Mesenteric fat pad (tissue), 1 donor: Measurements from ENCODE around the gene CALML5. TPM values are rescaled to one million over a fixed set of nuclear protein-coding genes. Genes with fewer than 3 reads are reported as not detected.

ENCODE experiments used
- DNase-seq: peaks from one replicate; pipeline ENCODE4 v3.0.0-alpha.2; 2020; ENCODE audit warnings: low spot score
- total RNA-seq: library from RNA; stranded (reverse); fragmentation: NEBNext Ultra II Directional; extraction: Animal tissue kit (Norgen Biotek cat#: 25700); gene quantifications from one replicate; pipeline ENCODE4 v1.2.1, GENCODE V29; 2021
- donor health status: DM: yes; HTN: yes; CAD: no.

Gene CALML5
- total RNA-seq, 1 donor from 2014 or later: not detected

GRCh38 chr10:5519054-5519453 is 19.7 kb upstream of the CALML5 start:
- no peak for DNase-seq

GRCh38 chr10:5518143-5518542 is 18.8 kb upstream of the CALML5 start:
- peak; percentile 1 for DNase-seq

DNA sequence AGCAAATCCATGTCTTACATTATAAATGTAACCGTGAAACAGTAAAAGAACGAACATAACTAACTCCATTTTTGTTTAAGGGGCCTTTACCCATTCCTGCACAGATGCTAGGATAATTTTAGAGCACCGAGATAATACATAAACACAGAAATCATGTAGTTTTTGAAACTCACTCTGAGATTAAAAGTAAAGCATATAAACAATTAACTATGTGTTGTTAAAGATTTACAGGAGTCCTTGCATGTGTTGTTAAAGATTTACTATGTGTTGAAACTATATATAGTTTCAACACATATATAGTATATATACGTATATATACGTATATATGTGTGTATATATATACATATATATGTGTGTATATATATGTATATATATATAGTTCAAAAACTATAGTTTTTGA is 18.2 kb upstream of the CALML5 start:
- no peak for DNase-seq

DNA sequence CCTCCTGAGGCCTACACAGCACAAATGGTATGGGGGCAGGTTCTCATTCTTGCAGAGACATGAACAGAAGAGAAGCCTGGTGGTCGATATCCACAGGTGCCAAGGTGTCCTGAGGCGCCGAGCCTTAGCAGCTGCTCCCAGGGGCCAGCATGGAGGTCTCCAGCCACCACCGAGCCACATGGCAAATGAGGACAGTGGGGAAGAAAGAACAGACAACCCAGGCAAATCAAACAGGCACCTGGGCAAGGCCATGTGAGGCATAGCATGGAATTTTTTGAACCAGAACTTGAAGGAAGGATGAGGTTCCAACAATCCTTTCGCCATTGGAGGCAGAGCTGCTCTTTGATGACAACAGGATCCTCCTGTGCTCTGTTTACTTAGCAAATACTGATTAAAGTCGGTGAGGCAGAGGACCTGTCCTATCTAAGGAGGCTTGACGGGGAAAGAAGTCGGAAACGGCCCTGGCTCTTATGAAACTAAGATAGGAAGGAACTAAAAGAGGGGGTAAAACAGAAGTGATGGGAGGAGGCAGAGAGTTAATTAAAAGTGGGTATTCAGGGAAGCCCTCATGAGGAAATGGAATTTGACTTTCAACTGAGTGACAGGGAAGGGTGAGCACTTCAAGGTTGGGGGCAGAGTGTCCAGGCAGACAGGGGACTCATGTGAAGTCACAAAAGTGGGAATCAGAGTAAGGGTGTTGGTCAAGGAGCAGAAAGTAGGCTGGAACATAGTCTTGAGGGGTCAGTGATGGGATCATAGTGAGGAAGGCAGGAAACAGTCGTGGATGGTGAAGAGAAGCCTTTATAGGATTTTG is 16.8 kb upstream of the CALML5 start:
- DNase-seq: no peak

GRCh38 chr10:5514226-5514850 is 15.0 kb upstream of the CALML5 start:
- DNase-seq: no peak

- DNase-seq: no peak
Observed at GRCh38 chr10:5512881-5513612, 13.7 kb upstream of the CALML5 start.

DNA sequence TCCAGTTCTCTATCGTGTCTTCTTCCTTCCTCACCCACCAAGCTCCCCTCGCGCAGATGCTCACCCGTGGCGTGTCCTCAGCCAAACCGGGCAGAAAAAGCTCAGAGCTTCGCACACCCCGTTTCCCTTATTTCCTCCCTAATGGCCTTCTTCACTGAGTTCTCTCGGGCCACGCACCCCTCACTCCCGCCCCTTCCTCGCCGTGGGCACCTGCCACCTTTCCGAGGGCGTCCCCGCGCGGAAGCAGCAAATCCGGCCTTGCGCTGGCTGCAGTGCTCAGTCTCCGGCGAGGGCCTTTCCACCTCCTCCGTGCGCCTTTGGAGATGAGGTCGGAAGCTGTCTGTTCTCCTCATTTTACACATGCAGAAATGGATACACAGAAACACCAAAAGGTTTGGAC is 13.0 kb upstream of the CALML5 start:
- DNase-seq: no peak

DNA sequence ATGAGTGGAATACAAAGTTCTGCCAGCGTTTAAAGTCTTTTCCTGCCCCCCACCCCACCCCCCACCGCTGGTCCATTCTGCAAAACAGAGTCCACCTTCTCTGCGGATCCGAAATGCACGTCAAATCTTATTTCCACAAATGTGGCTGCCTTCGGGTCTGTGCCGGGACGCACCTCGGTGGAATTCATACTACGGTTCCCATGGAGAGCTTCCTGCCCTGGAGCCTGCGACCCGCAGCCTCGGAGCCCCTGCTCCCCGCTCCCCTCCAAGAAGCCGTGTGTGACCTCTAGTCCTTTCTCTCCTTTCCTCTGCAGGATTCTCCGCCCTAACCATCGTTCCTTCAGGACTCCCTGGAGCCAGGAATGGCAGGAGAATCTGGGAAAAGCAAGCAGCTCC is 12.5 kb upstream of the CALML5 start:
- DNase-seq: no peak

DNA sequence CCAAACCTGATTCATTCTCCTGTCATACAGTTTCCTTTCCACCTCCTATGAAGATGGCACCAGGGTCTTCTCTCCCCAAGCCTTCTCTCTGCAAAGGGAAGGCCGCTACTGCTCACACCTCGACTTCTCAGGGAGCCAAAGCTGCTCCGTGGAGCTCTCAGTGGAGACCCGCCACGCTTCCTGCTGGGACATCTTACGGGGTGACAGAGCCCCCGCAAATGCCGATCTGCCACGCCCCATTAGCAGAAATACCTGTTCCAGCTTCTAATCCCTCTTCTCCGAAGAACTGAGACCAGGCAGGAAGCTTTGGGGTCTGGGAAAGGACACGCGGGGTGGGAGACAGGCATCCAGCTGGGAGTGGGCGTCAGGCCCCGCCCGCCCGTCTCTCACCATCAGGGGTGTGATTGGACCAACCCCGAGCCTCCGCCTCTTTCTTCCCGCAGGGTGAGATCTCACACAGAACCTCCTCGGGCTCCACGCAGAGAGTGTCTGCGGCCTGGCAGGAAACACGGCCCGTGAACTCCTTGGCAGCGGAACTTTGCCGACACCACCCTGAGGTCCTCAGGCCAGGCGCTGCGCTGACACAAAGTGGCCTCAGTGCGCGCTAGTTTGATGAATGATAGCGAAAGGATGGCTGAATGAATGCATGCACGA is 12.0 kb upstream of the CALML5 start:
- DNase-seq: no peak

- DNase-seq: no peak
Observed at GRCh38 chr10:5510281-5511072, 11.1 kb upstream of the CALML5 start.

DNA sequence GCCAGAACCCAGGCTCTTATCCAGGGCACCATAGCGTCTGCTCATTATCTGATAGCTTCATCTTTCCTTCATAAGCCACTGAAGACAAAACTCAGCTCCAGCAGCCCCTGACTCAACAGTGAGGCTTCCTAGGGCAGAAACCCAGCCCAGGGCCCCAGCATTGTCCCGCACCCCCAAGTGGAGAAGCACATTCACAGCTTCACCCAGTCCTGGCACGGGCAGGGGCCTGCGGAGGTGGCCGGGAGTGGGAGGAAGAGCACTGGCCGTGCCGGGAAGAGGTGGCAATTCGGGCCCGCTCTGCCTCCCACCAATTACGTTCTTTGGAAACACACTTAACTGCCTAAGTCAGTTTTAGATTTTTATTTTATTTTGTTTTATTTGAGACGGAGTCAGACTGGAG is 10.3 kb upstream of the CALML5 start:
- DNase-seq: no peak

DNA sequence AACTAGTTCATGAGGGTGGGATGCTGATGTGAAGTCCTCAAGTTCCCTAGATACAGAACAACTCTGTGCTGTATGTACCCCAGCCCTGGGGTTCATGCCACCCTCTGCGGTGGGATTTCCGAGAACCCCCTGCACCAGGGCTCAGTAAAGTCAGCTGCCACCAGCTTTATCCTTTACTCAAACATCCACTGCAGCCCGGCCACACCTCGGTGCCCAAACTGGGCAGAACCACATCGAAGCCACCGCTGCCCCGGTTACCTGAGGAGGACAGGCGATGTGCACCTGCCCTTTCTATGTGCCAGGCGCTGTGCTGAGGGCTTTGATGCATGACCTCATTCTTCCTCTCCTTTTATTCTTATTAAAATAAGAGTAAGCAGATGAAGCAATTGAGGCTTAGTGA is 9.9 kb upstream of the CALML5 start:
- no peak for DNase-seq

DNA sequence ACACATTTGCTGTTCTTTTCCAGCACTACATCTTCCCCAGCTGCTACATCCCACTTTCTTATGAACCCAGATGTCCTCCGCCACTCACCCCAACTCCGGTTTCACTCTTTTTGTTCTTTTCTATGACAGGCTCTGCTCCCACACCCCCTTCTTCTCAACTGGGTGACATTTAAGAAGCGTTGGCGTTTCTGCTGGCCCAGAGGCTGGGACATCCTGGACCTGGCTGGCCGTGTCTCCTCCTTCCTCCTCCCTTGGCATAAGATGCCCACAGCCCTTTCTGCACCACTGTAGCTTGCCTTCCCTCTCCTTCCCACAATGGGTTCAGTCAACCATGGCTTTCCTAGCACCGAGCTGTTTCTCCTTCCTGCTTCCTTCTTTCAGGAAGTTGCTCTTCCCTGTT is 9.4 kb upstream of the CALML5 start:
- no peak for DNase-seq

DNA sequence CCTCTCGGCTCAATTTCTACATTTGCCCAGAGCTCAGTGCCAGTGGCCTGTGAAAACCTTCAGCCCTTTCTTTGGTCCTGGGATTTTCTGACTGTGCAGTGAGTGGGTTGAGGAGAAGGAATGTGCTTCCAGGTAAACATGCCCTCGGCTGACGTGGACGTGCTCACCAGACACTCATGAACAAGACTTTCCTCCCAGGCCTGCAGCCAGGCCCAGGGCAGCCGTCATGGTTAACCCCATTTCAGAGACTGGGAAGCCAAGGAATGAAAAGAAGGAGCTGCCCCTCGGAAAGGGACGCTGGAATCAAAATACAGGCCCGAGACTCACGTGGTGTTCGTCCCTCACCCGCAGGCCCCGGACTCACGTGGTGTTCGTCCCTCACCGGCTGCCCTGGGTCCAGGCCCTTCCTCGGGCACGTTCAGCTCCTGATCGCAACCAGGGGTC is 8.8 kb upstream of the CALML5 start:
- DNase-seq: no peak

DNA sequence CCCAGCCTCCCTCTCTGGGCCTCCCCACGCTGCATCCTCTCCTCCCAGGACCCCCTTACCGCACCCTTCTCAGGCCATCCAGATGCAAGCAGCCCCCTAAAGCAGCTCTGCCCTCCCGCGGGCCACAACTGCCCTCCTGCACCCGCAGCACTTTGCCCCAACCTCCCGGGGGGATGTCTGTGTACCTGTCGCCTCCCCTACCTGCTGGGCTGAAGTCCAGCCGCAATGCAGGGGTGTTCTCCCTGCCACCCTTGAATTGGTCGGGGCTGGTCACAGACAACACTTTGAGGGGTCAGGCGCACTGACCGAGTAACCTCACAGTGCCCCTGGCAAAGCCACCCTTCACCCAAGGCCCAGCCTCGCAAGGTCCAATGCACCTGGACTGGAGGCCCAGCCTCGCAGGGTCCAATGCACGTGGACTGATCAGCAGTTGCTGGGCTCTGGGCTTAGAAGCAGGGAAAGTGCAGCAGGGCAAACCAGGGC is 8.3 kb upstream of the CALML5 start:
- DNase-seq: no peak

DNA sequence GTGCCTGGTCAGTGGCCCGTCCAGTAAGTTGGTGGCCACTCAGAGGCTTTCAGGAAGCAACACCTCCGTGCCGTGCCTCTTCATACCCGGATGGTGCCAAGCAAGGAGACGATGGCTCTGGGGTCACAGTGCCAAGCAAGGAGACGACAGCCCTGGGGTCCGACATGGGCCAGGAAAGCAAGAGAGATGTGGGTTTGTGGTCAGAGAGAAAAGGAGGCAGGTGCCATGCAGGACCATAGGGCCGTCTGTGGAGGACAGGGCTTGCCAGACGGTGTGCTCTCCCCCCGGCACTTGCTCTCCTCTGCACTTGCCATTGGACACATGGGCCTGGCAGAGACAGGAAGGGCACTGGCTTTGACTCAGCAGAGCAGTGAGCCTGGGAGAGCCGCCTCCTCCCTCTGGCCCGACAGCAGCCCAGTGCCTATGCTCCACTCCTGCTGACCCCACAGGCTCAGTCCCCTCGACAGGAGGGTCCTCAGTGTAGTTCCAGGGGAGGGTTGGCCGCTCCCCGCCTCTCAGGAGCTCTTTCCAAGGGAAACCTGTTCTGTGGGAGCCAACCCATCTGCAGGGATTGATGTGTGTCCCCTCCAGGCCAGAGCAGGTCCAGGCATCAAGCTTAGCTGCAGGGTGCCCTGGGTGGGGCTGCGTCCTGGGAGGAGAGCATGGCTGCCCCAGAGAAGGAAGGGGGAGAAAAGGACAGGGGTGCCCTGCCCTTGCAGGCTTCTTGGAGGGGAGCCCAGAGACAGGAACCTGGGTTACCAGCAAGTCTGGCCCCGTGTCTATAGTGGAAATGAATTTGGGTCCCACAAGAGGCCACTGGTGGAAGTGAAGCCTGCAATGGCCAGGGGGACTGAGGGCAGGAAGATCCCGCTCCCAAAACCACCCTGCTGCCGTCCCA is 7.6 kb upstream of the CALML5 start:
- DNase-seq: no peak

GRCh38 chr10:5506246-5506645 is 6.9 kb upstream of the CALML5 start:
- DNase-seq: no peak

GRCh38 chr10:5504146-5505072 is 5.0 kb upstream of the CALML5 start:
- no peak for DNase-seq

GRCh38 chr10:5503477-5503835 is 4.1 kb upstream of the CALML5 start:
- DNase-seq: no peak
